Measurements from ENCODE around the gene CCNY. TPM values are rescaled to one million over a fixed set of nuclear protein-coding genes. Genes with fewer than 3 reads are reported as not detected.

CCNY gene
- total and polyA plus RNA-seq, 8 donors: 5.8 to 99.6 (median 37.7) TPM

DNA sequence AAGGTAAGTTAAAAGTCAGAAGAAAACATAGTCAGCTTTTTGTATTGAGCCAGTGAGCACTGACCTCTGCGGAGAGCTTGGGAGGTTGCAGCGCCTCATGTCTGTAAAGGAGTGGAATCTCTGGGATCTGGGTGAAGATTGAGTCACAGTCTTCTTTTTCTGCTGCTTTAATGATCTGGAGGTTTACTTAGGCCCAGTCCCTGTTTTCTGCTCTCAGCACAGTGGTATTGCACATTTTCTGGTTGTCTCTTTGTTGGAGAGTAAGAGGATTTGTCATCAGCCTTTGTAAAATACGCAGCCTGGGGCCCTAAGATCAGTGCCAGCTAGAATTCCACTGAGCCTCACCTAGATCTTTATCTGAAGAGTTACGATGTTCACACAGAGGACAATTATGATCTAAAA, 210.5 kb downstream of the CCNY start:
- no peaks in the 10 kb centered on the region for H3K27me3 ChIP-seq
- no peak overlapping the region for H3K4me3 ChIP-seq
- DNase-seq: no peak
- intact Hi-C loops (cut with DNase I; ENCODE audit: low total_unique reads): no loop called here
- no peak overlapping the region for H3K27ac ChIP-seq
- no peaks in the 10 kb centered on the region for H3K4me1 ChIP-seq
- no peaks in the 10 kb centered on the region for H3K9me3 ChIP-seq
- WGBS, 5 donors: 85 to 94% (median 91%) methylated on average over 4 of the region's 4 CpGs
- TF ChIP-seq POLR2AphosphoS5 (IDR thresholded peaks at IDR 0.05): no peak
- no peak for TF ChIP-seq EP300 (IDR thresholded peaks at IDR 0.05)
- H3K36me3 ChIP-seq: peaks cover 15 to 59% (median 49%) of the 10 kb centered on the region in 4 donors

DNA sequence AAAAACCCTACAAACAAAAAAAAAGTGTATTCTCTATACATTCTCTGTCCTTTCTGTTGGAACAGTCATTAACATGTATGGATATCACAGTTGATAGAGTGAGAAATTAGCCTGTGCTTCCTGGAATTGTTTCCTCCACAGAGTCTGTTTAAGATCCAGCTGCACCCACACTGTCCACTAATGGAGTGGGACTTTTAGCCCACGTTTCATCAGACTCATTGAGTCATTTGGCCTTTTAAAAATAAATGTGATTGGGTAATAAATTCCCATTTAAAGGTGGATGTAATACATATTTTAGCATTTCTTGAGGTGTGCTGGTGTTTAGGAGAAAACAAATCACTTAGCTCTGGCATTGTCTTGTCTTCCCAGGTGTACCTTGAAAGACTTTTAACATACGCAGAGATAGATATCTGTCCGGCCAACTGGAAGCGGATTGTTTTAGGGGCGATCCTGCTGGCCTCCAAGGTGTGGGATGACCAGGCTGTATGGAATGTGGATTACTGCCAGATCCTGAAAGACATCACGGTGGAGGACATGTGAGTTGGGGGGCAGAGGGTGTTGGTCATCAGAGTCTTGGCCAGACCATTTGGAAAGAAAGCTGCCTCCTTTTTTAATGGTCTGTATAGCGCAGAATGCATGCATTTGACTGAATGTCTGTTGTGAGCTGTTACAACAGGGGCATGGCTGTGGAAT, 216.5 kb downstream of the CCNY start:
- H3K27ac ChIP-seq: no peak overlapping the region
- DNase-seq: no peak
- no peaks in the 10 kb centered on the region for H3K9me3 ChIP-seq
- H3K27me3 ChIP-seq: no peaks in the 10 kb centered on the region
- intact Hi-C loops (cut with DNase I; ENCODE audit: low total_unique reads): no loop called here
- WGBS, 5 donors: 88 to 92% (median 90%) methylated on average over 7 of the region's 7 CpGs
- H3K4me3 ChIP-seq: no peak overlapping the region
- H3K36me3 ChIP-seq: peaks cover 12 to 58% (median 54%) of the 10 kb centered on the region in 4 donors
- TF ChIP-seq, protein P1, sequence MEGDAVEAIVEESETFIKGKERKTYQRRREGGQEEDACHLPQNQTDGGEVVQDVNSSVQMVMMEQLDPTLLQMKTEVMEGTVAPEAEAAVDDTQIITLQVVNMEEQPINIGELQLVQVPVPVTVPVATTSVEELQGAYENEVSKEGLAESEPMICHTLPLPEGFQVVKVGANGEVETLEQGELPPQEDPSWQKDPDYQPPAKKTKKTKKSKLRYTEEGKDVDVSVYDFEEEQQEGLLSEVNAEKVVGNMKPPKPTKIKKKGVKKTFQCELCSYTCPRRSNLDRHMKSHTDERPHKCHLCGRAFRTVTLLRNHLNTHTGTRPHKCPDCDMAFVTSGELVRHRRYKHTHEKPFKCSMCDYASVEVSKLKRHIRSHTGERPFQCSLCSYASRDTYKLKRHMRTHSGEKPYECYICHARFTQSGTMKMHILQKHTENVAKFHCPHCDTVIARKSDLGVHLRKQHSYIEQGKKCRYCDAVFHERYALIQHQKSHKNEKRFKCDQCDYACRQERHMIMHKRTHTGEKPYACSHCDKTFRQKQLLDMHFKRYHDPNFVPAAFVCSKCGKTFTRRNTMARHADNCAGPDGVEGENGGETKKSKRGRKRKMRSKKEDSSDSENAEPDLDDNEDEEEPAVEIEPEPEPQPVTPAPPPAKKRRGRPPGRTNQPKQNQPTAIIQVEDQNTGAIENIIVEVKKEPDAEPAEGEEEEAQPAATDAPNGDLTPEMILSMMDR (IDR thresholded peaks at IDR 0.05): no peak
- TF ChIP-seq POLR2A (IDR thresholded peaks at IDR 0.05): no peak
- TF ChIP-seq EP300 (IDR thresholded peaks at IDR 0.05): no peak
- no peak for TF ChIP-seq POLR2AphosphoS5 (IDR thresholded peaks at IDR 0.05)
- H3K4me1 ChIP-seq: peaks cover 0 to 4% (median 0%) of the 10 kb centered on the region in 4 donors

DNA sequence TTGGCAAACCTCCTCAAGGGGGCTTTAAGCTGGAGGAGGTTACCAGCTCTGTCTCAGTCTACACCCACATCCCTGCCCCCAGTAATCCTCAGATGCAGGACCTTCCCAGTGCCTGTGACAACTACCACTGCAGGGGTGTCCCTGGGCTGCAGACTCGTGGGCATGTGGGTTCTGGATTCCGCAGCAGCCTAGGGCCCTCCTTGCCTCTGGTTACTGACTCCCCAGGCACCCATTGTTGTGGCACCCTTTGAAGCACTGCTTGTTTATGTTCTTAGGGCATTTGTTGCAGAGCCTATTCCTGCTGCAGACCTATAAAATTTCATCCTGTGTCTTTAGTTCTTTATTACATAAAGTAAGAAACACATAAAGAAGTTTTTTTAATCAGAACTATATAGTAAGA, 217.7 kb downstream of the CCNY start:
- intact Hi-C loops (cut with DNase I; ENCODE audit: low total_unique reads): no loop called here
- DNase-seq: no peak
- WGBS, 5 donors: 57 to 76% (median 63%) methylated on average over 2 of the region's 2 CpGs
- TF ChIP-seq POLR2A (IDR thresholded peaks at IDR 0.05): no peak
- TF ChIP-seq, protein P1 (IDR thresholded peaks at IDR 0.05): no peak
- TF ChIP-seq POLR2AphosphoS5 (IDR thresholded peaks at IDR 0.05): no peak
- TF ChIP-seq EP300 (IDR thresholded peaks at IDR 0.05): no peak
- H3K27ac ChIP-seq: no peak overlapping the region
- peaks cover 11 to 53% (median 48%) of the 10 kb centered on the region in 4 donors for H3K36me3 ChIP-seq
- H3K27me3 ChIP-seq: no peaks in the 10 kb centered on the region
- H3K4me3 ChIP-seq: no peak overlapping the region
- no peaks in the 10 kb centered on the region for H3K9me3 ChIP-seq
- H3K4me1 ChIP-seq: peaks cover 0 to 4% (median 0%) of the 10 kb centered on the region in 4 donors

DNA sequence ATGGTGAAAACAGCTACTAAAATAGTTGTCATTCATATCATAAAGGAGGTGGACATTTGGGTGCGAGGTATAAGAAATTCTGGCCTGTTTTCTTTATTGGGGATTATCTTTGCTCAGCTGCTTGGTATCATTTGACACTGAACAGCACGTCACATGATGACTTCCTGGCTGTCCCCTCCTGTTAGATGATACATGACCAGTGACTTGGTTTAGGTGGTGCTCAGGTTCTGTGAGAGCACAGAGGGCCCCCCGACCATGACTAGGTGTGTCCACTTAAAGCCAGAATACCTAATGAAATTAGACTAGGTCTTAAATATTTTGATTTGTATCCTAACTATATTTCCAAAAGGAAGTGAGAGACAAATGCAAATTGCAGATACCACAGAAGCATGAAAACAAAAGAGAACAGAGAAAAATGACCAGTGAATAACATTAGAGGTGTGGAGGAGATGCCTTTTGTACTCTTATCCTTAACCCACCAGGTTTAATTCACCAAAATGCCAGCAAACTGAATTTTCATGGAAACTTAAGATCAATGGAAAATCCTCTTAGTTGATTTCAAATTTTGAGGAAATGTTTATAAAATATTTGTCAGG, 218.2 kb downstream of the CCNY start:
- Histone ChIP-seq H3K27ac (no peak overlapping the region), H3K27me3 (no peaks in the 10 kb centered on the region), H3K4me3 (no peak overlapping the region), H3K4me1 (peaks cover 0 to 4% (median 0%) of the 10 kb centered on the region in 4 donors), H3K9me3 (no peaks in the 10 kb centered on the region), H3K36me3 (peaks cover 6 to 50% (median 47%) of the 10 kb centered on the region in 4 donors)
- intact Hi-C loops (cut with DNase I; ENCODE audit: low total_unique reads): no loop called here
- 75 to 90% (median 84%) methylated on average over 3 of the region's 3 CpGs for WGBS, 5 donors
- no peak for DNase-seq
- TF ChIP-seq POLR2AphosphoS5 (IDR thresholded peaks at IDR 0.05) (no peak), EP300 (IDR thresholded peaks at IDR 0.05) (no peak), POLR2A (IDR thresholded peaks at IDR 0.05) (no peak)
- TF ChIP-seq, protein P1 (IDR thresholded peaks at IDR 0.05): no peak
